Neural cell (in vitro differentiated cells): ENCODE results near the gene DDX39B.

ENCODE experiments used
- EZH2 ChIP-seq: fragments of 200-600, 300-800 bp; shearing (Covaris generic), sonication (generic); IDR thresholded peaks from 2 replicates; pipeline ENCODE4 v1.6.1; 2014; ENCODE audit warnings: antibody characterized with exemption, low read length, borderline replicate concordance, mild to moderate bottlenecking; ENCODE audit not compliant: insufficient read depth, poor library complexity, severe bottlenecking
- POLR2AphosphoS5 ChIP-seq: IDR thresholded peaks from 2 replicates; pipeline ENCODE4 v1.6.1; 2012
- RAD21 ChIP-seq: fragments of 450-650 bp; conservative IDR thresholded peaks from 2 replicates; pipeline ENCODE4 v1.6.1; 2014; ENCODE audit warnings: antibody characterized with exemption, mild to moderate bottlenecking, moderate library complexity
- TF ChIP-seq, protein P1 (sequence below): fragments of 450-650 bp; IDR thresholded peaks from 2 replicates; pipeline ENCODE4 v1.5.1; 2014; ENCODE audit warnings: antibody characterized with exemption, mild to moderate bottlenecking, moderate library complexity; ENCODE audit not compliant: poor library complexity, severe bottlenecking
- TF ChIP-seq, protein P2 (sequence below): IDR thresholded peaks from 2 replicates; pipeline ENCODE4 v1.6.1; 2012; ENCODE audit warnings: borderline replicate concordance

DNA sequence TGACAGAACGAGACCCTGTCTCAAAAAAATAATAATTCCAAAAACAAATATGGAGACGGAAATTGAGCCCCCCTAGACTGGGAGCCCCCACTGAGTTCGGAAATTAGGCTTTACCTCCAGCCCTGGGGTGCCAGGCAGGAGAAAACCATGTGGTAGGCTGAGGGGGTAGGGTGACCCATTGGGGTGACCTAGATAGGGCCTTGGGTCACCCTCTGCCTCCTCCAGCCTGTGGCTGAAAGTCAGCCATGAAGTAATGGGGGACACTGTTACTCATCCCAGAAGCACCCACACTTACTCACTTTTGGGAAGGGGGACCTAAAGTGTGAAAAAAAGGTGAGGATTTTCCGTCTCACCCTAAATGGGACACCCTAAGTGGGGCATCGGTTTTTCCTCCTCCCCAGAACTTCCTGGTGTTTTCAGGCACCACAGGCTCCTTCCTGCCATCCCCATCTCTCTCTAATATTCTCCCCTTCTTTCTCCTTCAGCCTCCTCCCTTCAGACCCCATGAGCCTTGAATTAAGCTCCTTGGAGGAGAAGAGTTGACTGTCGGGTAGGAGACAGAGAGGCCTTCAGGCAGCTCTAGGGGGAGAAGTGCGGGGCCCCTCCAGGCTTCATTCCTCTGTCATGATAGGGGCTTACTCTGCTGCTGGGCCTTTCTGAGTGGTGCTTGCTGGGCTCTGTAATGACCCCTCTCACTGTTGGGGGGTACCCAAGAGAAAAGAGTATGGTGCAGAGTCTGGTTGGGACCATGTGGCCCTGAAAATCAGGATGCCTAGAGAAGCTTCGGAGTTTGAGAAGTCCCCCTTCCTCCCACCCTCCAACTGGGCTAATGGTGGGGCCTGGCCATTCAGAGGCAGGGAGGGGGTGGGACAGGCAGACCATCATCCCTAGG, 38.0 kb upstream of the DDX39B start:
- no peak for TF ChIP-seq EZH2
- TF ChIP-seq RAD21, result no peak
- TF ChIP-seq, protein P1, sequence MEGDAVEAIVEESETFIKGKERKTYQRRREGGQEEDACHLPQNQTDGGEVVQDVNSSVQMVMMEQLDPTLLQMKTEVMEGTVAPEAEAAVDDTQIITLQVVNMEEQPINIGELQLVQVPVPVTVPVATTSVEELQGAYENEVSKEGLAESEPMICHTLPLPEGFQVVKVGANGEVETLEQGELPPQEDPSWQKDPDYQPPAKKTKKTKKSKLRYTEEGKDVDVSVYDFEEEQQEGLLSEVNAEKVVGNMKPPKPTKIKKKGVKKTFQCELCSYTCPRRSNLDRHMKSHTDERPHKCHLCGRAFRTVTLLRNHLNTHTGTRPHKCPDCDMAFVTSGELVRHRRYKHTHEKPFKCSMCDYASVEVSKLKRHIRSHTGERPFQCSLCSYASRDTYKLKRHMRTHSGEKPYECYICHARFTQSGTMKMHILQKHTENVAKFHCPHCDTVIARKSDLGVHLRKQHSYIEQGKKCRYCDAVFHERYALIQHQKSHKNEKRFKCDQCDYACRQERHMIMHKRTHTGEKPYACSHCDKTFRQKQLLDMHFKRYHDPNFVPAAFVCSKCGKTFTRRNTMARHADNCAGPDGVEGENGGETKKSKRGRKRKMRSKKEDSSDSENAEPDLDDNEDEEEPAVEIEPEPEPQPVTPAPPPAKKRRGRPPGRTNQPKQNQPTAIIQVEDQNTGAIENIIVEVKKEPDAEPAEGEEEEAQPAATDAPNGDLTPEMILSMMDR, result no peak
- TF ChIP-seq, protein P2, sequence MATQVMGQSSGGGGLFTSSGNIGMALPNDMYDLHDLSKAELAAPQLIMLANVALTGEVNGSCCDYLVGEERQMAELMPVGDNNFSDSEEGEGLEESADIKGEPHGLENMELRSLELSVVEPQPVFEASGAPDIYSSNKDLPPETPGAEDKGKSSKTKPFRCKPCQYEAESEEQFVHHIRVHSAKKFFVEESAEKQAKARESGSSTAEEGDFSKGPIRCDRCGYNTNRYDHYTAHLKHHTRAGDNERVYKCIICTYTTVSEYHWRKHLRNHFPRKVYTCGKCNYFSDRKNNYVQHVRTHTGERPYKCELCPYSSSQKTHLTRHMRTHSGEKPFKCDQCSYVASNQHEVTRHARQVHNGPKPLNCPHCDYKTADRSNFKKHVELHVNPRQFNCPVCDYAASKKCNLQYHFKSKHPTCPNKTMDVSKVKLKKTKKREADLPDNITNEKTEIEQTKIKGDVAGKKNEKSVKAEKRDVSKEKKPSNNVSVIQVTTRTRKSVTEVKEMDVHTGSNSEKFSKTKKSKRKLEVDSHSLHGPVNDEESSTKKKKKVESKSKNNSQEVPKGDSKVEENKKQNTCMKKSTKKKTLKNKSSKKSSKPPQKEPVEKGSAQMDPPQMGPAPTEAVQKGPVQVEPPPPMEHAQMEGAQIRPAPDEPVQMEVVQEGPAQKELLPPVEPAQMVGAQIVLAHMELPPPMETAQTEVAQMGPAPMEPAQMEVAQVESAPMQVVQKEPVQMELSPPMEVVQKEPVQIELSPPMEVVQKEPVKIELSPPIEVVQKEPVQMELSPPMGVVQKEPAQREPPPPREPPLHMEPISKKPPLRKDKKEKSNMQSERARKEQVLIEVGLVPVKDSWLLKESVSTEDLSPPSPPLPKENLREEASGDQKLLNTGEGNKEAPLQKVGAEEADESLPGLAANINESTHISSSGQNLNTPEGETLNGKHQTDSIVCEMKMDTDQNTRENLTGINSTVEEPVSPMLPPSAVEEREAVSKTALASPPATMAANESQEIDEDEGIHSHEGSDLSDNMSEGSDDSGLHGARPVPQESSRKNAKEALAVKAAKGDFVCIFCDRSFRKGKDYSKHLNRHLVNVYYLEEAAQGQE, result no peak
- no peak for TF ChIP-seq POLR2AphosphoS5
